Activated CD8-positive, alpha-beta T cell treated with anti-CD3 and anti-CD28 coated beads, Interleukin-2, amount 10 ng/mL, durations not matched to agents 7 days and 5 days (primary cell): ENCODE results near the gene SPAG17. TPM values are rescaled to one million over a fixed set of nuclear protein-coding genes. Genes with fewer than 3 reads are reported as not detected.

Experiments used
- ATAC-seq: fragments of 150-1000 bp; cut with Tn5 transposase; one replicate; pipeline ENCODE4 v1.10.0; 2021; ENCODE audit warnings: moderate library complexity
- CTCF ChIA-PET: fragments of 350-600 bp; sonication (Branson Sonifier 250); formaldehyde crosslinking; loops from one replicate; lab custom pipeline; 2021; ENCODE audit warnings: antibody characterized with exemption; lab: Charles Lee
- POLR2A ChIA-PET: fragments of 350-600 bp; sonication (Branson Sonifier 250); formaldehyde crosslinking; loops from one replicate; lab custom pipeline; 2021; ENCODE audit warnings: antibody characterized with exemption; lab: Charles Lee
- DNase-seq: peaks from one replicate; pipeline ENCODE4 v3.0.0-alpha.2; 2020
- H3K27ac Mint-ChIP-seq: one replicate; pipeline ENCODE4 v1.8.0; 2021; ENCODE audit warnings: mild to moderate bottlenecking, mixed read lengths
- H3K27me3 Mint-ChIP-seq: one replicate; pipeline ENCODE4 v1.8.0; 2021; ENCODE audit warnings: low read depth, mixed read lengths
- H3K36me3 Mint-ChIP-seq: one replicate; pipeline ENCODE4 v1.8.0; 2021; ENCODE audit warnings: low read depth, mixed read lengths
- H3K4me1 Mint-ChIP-seq: one replicate; pipeline ENCODE4 v1.8.0; 2021; ENCODE audit warnings: low read depth, mixed read lengths
- H3K4me3 Mint-ChIP-seq: one replicate; pipeline ENCODE4 v1.8.0; 2021; ENCODE audit warnings: mild to moderate bottlenecking, mixed read lengths
- H3K9me3 Mint-ChIP-seq: one replicate; pipeline ENCODE4 v1.8.0; 2022; ENCODE audit warnings: mixed read lengths; ENCODE audit not compliant: insufficient read depth
- total RNA-seq, 2 experiments: library from RNA; stranded (reverse); gene quantifications; one replicate each; pipeline ENCODE4 v1.2.3, GENCODE V29; 2021

SPAG17 gene
- total RNA-seq, 2 experiments from 2014 or later = not detected

DNA sequence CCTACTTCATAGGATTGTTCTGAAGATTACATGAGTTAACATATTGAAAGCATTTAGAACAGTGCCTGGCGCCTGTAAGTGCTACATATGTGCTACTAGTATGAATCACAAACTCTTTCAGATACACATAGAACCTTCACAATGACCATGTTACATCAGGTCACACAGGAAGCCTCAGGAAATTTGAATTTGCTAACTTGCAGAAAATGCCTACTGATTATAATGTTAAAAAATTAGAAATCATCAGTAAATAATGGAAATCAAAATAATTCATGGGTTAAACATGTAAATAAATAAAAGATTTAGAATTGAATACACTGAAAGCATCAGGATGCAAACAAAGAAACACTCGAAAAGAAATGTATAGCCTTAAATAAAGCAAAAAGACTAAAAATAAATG, 94.9 kb downstream of the SPAG17 start:
- no peak overlapping the region for H3K4me3 Mint-ChIP-seq
- DNase-seq (no peak), ATAC-seq (no peak)
- no peaks in the 10 kb centered on the region for H3K36me3 Mint-ChIP-seq
- H3K4me1 Mint-ChIP-seq = no peaks in the 10 kb centered on the region
- no peaks in the 10 kb centered on the region for H3K9me3 Mint-ChIP-seq
- CTCF ChIA-PET = no interaction called here
- H3K27ac Mint-ChIP-seq = no peak overlapping the region
- H3K27me3 Mint-ChIP-seq = no peaks in the 10 kb centered on the region
- POLR2A ChIA-PET = no interaction called here

DNA sequence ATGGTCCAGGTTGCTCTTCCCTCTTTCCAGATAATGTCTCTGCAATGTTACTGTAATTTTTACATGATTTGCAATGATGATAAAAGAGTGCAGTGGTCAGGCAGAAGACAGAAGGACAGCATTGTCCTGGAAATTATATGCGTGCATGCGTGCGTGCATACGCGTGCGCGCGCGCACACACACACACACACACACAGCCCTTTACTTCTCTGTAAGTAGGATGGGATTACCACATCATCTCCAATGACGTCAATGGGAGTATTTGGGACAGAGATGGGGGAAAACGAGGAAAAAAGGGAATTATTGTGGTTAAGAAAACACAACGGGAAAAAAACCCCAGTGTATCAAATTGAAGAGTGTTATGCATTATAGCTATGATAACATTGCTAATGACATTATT, 99.7 kb downstream of the SPAG17 start:
- POLR2A ChIA-PET = no interaction called here
- no peak for DNase-seq
- H3K27me3 Mint-ChIP-seq = no peaks in the 10 kb centered on the region
- CTCF ChIA-PET = interaction anchor here (0.9 kb wide), 1 partner anchor 923 kb away, joined by 3 read pairs; no protein-coding TSS in a partner anchor
- no peaks in the 10 kb centered on the region for H3K36me3 Mint-ChIP-seq
- peaks cover 4% of the 10 kb centered on the region for H3K4me1 Mint-ChIP-seq
- H3K9me3 Mint-ChIP-seq = no peaks in the 10 kb centered on the region
- no peak for ATAC-seq
- no peak overlapping the region for H3K27ac Mint-ChIP-seq
- no peak overlapping the region for H3K4me3 Mint-ChIP-seq

DNA sequence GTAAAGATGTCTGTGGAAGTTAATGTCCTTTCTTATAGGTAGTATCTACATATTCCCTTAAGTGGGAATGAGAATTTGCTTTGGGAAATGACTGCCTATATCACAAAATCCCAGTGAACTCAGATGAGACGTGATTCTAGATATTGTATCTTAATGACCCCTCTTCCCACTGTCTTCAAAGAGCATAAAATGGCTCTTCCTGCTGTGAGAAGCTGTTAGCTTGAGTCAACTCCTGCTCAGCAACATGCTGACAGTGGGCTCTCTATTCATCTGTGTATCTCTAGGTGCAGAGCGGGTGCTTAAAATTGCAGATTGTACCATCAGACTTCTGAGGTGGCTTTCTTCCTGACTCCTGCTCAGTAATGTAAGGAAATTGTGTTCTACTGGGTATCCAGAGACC, 100.6 kb downstream of the SPAG17 start:
- H3K27ac Mint-ChIP-seq = no peak overlapping the region

DNA sequence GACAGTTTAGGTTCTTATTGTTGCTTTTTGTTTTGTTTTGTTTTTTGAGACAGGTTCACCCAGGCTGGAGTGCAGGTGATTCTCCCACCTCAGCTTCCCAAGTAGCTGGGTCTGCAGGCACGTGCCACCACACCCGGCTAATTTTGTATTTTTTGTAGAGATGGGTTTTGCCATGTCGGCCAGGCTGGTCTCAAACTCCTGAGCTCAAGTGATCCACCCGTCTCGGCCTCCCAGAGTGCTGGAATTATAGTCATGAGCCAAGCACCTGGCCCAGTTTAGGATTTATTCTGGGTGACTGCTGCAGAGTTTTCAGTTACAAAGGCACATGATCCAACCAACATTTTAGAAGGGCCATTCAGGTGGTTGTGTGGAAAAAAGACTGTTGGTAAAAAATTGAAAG, 102.0 kb downstream of the SPAG17 start:
- H3K4me3 Mint-ChIP-seq = no peak overlapping the region
- ChIA-PET CTCF (no interaction called here), POLR2A (no interaction called here)
- H3K4me1 Mint-ChIP-seq = peaks cover 4% of the 10 kb centered on the region
- DNase-seq (no peak), ATAC-seq (no peak)
- no peaks in the 10 kb centered on the region for H3K9me3 Mint-ChIP-seq
- H3K36me3 Mint-ChIP-seq = no peaks in the 10 kb centered on the region
- no peaks in the 10 kb centered on the region for H3K27me3 Mint-ChIP-seq
- H3K27ac Mint-ChIP-seq = no peak overlapping the region

More for the DNA sequence above, 100.6 kb downstream of the SPAG17 start:
- ATAC-seq (no peak), DNase-seq (no peak)
- H3K9me3 Mint-ChIP-seq = no peaks in the 10 kb centered on the region
- POLR2A ChIA-PET = no interaction called here
- no peaks in the 10 kb centered on the region for H3K36me3 Mint-ChIP-seq
- H3K4me3 Mint-ChIP-seq = no peak overlapping the region
- CTCF ChIA-PET = no interaction called here
- H3K4me1 Mint-ChIP-seq = peaks cover 4% of the 10 kb centered on the region
- H3K27me3 Mint-ChIP-seq = no peaks in the 10 kb centered on the region

DNA sequence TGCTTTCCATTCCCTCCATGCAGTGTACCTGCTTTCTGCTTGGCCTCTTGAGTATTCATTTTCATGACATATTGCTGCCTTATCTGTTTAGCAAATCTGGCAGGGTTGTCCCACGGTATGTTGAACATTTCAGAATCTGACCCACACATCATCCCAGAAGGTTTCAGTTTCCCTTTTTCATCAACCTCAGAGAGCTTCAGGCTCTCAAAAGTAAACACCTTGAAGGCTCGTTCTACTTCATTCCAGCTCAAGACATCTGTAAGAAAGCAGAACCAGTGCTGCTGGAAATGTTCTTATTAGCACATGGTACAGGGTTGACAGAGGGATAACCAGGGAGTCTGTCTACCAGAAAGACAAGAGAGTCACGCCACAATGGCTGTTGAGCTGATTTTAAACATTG, 103.6 kb downstream of the SPAG17 start:
- Mint-ChIP-seq H3K36me3 (no peaks in the 10 kb centered on the region), H3K9me3 (no peaks in the 10 kb centered on the region), H3K4me3 (no peak overlapping the region), H3K4me1 (peaks cover 4% of the 10 kb centered on the region), H3K27ac (no peak overlapping the region), H3K27me3 (no peaks in the 10 kb centered on the region)
- ChIA-PET CTCF (no interaction called here), POLR2A (no interaction called here)
- ATAC-seq = no peak
- DNase-seq = no peak

DNA sequence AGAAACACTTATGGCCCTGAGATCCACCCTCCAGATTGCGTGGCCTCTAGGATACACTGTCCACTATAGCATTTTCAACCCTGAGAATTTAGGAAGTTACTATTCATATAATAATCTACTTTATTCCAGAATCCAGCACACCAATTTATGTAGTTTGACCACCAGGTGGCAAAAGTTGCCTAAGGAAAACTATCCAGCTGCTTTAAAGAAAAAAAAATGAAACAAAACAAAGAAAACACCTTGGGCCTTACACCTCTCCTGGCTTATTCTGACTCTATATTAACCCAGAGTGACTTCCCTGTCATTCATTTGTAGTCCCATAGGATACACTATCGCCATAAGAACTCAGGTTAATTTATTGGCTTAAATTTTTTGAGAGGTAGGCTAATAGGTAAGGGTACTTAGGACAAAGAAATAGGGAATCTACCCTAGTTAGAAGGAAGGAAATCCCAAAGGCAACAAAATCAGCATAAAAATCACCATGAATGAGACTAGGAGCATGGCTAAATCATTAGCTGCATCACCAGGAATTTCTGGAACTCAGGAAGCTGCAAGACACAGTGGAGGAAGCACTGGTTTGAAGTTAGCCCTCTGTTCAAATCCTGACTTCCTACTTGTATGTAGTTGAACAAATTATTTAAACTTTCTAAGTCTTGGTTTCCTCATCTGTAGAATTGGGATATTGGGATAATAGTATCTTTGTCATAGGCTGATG, 107.5 kb downstream of the SPAG17 start:
- Mint-ChIP-seq H3K4me3 (no peak overlapping the region), H3K27ac (no peak overlapping the region), H3K27me3 (no peaks in the 10 kb centered on the region), H3K36me3 (no peaks in the 10 kb centered on the region), H3K9me3 (no peaks in the 10 kb centered on the region), H3K4me1 (peaks cover 4% of the 10 kb centered on the region)
- POLR2A ChIA-PET = no interaction called here
- ATAC-seq (no peak), DNase-seq (no peak)
- CTCF ChIA-PET = no interaction called here

DNA sequence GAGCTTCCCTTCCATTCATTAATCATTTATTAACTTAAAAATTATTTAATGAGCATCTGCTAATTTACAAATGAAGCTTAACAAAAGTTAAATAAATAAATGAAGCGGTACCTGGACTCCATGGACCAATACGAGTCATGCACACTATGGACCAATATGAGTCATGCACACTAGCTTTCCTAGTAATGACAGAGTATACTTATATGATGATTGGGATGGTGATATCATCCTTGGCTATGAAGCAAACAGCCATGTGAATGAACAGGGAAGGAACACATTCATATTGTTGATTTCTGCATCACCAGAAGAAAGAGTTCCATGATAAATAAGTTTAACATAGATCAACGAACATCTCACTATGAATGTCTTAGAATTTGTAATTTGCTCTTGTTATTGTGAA, 109.9 kb downstream of the SPAG17 start:
- Mint-ChIP-seq H3K4me1 (no peaks in the 10 kb centered on the region), H3K9me3 (no peaks in the 10 kb centered on the region), H3K36me3 (no peaks in the 10 kb centered on the region), H3K27me3 (no peaks in the 10 kb centered on the region), H3K4me3 (no peak overlapping the region), H3K27ac (no peak overlapping the region)
- CTCF ChIA-PET = no interaction called here
- POLR2A ChIA-PET = no interaction called here
- ATAC-seq (no peak), DNase-seq (no peak)

DNA sequence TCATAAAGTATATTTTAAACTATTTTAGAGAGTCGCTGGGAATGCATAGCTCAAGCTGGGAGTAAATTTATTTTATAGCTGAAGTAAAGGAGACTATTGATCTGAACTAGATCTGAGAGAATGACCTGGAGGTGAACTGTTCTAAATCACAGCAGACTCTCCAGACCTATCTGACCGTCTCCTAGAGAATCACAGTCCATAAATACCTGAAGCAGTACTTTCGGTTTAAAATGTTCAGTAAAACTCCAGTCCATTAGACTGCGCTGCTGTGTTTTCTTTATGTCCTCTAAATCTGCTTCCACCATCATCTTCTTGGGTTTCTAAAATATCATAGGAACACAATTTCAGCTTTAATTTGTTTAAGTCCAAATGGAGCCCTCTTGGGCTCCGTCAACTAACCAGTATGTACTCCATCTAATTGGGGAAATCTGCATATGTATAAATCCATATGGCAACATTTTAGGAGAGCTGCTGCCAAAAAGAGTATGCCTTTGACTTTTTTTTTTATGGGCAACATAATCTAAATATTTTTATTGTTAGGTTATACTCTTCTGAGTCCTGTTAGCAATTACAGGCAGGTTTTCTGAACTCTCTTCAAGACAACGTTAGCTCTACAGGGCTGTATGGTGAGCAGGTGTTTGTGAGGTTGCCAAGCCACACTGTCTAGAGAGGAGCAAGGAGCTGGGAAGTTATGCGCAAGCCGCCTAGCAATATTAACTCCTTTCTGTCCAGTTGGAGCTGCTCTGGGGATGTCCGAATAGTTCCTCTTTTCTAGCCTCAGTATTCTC, 111.2 kb downstream of the SPAG17 start:
- CTCF ChIA-PET = no interaction called here
- ATAC-seq = no peak
- POLR2A ChIA-PET = no interaction called here

DNA sequence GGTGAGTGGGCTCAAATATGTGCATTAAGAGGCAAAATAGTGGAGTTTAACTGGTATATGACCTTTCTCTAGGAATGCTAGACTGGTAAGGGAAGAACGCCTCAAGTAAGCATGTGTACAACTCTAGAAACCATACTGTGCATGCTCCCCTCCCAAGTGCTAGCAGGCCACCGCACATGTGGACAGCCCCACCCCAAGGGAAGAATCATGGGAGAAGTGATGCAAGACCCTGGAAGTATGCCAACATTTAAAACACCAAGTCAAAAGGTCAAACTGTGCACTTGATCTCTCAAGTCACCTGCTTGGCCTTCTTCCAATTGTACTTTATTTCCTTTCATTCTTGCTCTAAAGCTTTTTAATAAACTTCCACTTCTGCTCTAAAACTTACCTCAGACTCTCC, 135.0 kb downstream of the SPAG17 start:
- POLR2A ChIA-PET = no interaction called here
- H3K27ac Mint-ChIP-seq = no peak overlapping the region
- peaks cover 1% of the 10 kb centered on the region for H3K27me3 Mint-ChIP-seq
- DNase-seq (no peak), ATAC-seq (no peak)
- H3K9me3 Mint-ChIP-seq = no peaks in the 10 kb centered on the region
- no peaks in the 10 kb centered on the region for H3K36me3 Mint-ChIP-seq
- H3K4me1 Mint-ChIP-seq = no peaks in the 10 kb centered on the region
- CTCF ChIA-PET = no interaction called here
- no peak overlapping the region for H3K4me3 Mint-ChIP-seq

More for the DNA sequence above, 111.2 kb downstream of the SPAG17 start:
- no peaks in the 10 kb centered on the region for H3K9me3 Mint-ChIP-seq
- H3K27me3 Mint-ChIP-seq = no peaks in the 10 kb centered on the region
- no peak overlapping the region for H3K4me3 Mint-ChIP-seq
- H3K36me3 Mint-ChIP-seq = no peaks in the 10 kb centered on the region
- DNase-seq = no peak
- H3K27ac Mint-ChIP-seq = no peak overlapping the region
- H3K4me1 Mint-ChIP-seq = no peaks in the 10 kb centered on the region

DNA sequence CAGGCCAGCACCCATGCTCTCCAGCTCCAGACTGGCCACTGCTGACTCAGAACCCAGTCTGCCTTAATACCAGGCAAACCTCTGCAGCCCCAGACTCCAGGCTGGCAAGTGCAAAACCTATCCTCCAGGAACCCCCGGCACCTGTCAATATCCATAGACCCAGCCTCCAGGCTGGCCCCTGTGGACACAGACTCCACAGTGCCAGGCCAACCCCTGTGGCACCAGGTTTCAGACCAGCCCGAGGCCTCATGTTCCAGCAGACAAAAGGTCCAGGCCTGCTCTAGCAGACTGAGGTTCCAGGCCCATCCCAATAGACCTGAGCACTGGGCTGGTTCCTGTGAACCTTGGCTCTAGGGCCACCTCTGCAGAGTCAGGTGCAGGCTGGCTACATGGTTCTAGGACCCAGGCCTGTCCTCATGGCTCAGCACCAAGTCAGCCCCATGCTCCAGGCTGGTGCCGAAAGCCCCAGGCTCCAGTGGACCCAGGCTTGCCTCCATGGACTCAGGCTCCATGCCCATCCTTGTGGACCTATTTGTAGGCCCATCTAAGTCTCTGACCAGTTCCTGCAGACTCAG, 137.3 kb downstream of the SPAG17 start:
- Mint-ChIP-seq H3K27me3 (no peaks in the 10 kb centered on the region), H3K27ac (no peak overlapping the region), H3K36me3 (no peaks in the 10 kb centered on the region), H3K4me3 (no peak overlapping the region), H3K4me1 (no peaks in the 10 kb centered on the region), H3K9me3 (no peaks in the 10 kb centered on the region)
- CTCF ChIA-PET = no interaction called here
- DNase-seq (no peak), ATAC-seq (no peak)
- POLR2A ChIA-PET = no interaction called here

DNA sequence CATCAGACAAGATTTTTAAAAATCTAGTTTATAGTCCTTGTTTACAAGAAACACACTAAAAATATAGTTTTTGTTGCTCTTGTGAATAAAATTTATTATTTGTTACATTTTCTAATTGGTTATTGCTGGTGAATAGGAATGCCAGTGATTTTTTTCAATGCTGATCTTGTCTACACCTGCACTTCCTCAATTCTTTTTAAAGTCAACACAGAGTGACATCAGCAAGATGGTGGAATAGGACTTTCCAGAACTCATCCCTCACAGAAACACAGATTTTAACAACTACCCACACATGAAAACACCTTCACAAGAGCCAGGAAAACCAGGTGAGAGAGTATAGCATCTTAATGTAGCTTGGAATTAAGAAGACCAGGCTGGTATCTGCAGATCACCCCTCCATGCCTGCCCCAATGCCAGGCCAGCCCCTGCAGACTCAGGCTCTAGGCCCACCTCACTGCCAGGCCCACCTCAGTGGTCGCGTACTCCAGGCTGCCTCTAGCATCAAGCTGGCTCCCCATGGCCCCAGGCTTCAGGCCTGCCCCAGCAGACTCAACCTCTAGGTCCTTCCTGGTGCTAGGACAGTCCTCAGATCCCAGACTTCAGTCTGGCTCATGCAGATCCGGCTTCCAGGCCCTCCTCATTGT, 137.9 kb downstream of the SPAG17 start:
- Mint-ChIP-seq H3K9me3 (no peaks in the 10 kb centered on the region), H3K4me3 (no peak overlapping the region), H3K27ac (no peak overlapping the region), H3K27me3 (no peaks in the 10 kb centered on the region), H3K4me1 (no peaks in the 10 kb centered on the region), H3K36me3 (no peaks in the 10 kb centered on the region)
- CTCF ChIA-PET = no interaction called here
- POLR2A ChIA-PET = no interaction called here
- ATAC-seq (no peak), DNase-seq (no peak)

DNA sequence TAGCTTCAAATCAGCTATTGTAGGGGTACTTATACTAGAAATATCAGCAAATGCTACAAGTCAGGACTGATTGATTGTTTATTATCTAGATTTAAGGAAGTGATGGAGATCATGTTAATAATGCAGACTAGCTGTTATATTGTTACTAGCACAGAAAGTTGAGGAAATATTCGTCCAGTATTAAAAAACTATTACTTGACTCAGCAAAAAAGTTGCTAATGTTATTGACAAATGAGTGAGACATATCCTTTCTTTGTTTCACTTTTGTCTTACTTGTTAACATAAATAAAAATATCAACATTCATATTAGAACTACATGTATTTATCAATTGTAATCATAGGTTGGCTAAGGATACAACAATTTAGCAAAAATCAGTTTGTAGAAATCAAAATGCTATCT, 141.4 kb downstream of the SPAG17 start:
- Mint-ChIP-seq H3K9me3 (no peaks in the 10 kb centered on the region), H3K27ac (no peak overlapping the region), H3K4me1 (no peaks in the 10 kb centered on the region), H3K27me3 (peaks cover 5% of the 10 kb centered on the region), H3K4me3 (no peak overlapping the region), H3K36me3 (no peaks in the 10 kb centered on the region)
- CTCF ChIA-PET = no interaction called here
- DNase-seq (no peak), ATAC-seq (no peak)
- POLR2A ChIA-PET = no interaction called here
